ENCODE measurements around the gene SIM2.

GRCh38 chr21:36706951-36707762 lies 8.2 kb downstream of the SIM2 start:
- TF ChIP-seq CTCF (CRISPR knock-in tag; IDR thresholded peaks at IDR 0.05) (no peak), FOXA1 (IDR thresholded peaks at IDR 0.05) (no peak), FOXA1 (CRISPR knock-in tag; IDR thresholded peaks at IDR 0.05) (no peak), JUN (CRISPR knock-in tag; IDR thresholded peaks at IDR 0.05) (no peak), JUND (CRISPR knock-in tag; IDR thresholded peaks at IDR 0.05) (no peak), SP1 (IDR thresholded peaks at IDR 0.05) (no peak), SP1 (CRISPR knock-in tag; IDR thresholded peaks at IDR 0.05) (no peak), FOXP1 (IDR thresholded peaks at IDR 0.05) (no peak), FOXP1 (CRISPR knock-in tag; IDR thresholded peaks at IDR 0.05) (no peak), RBM39 (IDR thresholded peaks at IDR 0.05; ENCODE audit: low read depth, low read length, poor library complexity, severe bottlenecking) (no peak), FOSL2 (CRISPR knock-in tag; IDR thresholded peaks at IDR 0.05) (no peak), ZNF232 (CRISPR knock-in tag; IDR thresholded peaks at IDR 0.05; ENCODE audit: borderline replicate concordance) (no peak), EP300 (IDR thresholded peaks at IDR 0.05; ENCODE audit: low read depth in 2 of 2, low read length in 2 of 2) (no peak), EP300 (CRISPR knock-in tag; IDR thresholded peaks at IDR 0.05; ENCODE audit: borderline replicate concordance) (no peak)
- TF ChIP-seq, protein P1, sequence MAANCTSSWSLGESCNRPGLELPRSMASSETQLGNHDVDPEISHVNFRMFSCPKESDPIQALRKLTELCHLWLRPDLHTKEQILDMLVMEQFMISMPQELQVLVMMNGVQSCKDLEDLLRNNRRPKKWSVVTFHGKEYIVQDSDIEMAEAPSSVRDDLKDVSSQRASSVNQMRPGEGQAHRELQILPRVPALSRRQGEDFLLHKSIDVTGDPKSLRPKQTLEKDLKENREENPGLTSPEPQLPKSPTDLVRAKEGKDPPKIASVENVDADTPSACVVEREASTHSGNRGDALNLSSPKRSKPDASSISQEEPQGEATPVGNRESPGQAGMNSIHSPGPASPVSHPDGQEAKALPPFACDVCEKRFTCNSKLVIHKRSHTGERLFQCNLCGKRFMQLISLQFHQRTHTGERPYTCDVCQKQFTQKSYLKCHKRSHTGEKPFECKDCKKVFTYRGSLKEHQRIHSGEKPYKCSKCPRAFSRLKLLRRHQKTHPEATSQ (CRISPR knock-in tag; IDR thresholded peaks at IDR 0.05; ENCODE audit: borderline replicate concordance), result no peak

All from HepG2 (cell line).